ENCODE data around the gene P4HTM.
"Not testable (repeated sequence)": the region's sequence is repeated elsewhere in the genome, so short reads cannot be mapped to it uniquely, and the experiment has no call there.

P4HTM gene

GRCh38 chr3:49007068-49007770, 17.2 kb downstream of the P4HTM start, which contains the start of gene WDR6:
Gene WDR6 (plus strand): TSS chr3:49007391. CDS start chr3:49007432, 41 bp downstream.
- DNase-seq (ENCODE audit: low read depth in 3 of 3, low spot score in 1 of 3): peak; percentile 90 to 93 (median 91)

GRCh38 chr3:49007771-49008528, 17.9 kb downstream of the P4HTM start:
- DNase-seq (ENCODE audit: low read depth in 3 of 3, low spot score in 1 of 3): peak; percentile 75 to 87 (median 80)

GRCh38 chr3:49008627-49009026, 18.6 kb downstream of the P4HTM start:
- not testable (repeated sequence) for DNase-seq (ENCODE audit: low read depth in 3 of 3, low spot score in 1 of 3)

GRCh38 chr3:49009396-49009795, 19.4 kb downstream of the P4HTM start:
- DNase-seq (ENCODE audit: low read depth in 3 of 3, low spot score in 1 of 3): no peak

GRCh38 chr3:49012441-49013017, 22.5 kb downstream of the P4HTM start:
- no peak for DNase-seq (ENCODE audit: low read depth in 3 of 3, low spot score in 1 of 3)

GRCh38 chr3:49013113-49013737, 23.2 kb downstream of the P4HTM start:
- no peak for DNase-seq (ENCODE audit: low read depth in 3 of 3, low spot score in 1 of 3)

- no peak for DNase-seq (ENCODE audit: low read depth in 3 of 3, low spot score in 1 of 3)
These were observed 24.0 kb downstream of the P4HTM start for GRCh38 chr3:49013738-49014660.

- no peak for DNase-seq (ENCODE audit: low read depth in 3 of 3, low spot score in 1 of 3)
These were observed 25.0 kb downstream of the P4HTM start for GRCh38 chr3:49015072-49015471.

- no peak for DNase-seq (ENCODE audit: low read depth in 3 of 3, low spot score in 1 of 3)
These were observed 25.7 kb downstream of the P4HTM start for GRCh38 chr3:49015765-49016164.

GRCh38 chr3:49016414-49017228, 26.6 kb downstream of the P4HTM start:
- DNase-seq (ENCODE audit: low read depth in 3 of 3, low spot score in 1 of 3): no peak

- DNase-seq (ENCODE audit: low read depth in 3 of 3, low spot score in 1 of 3): no peak
These were observed 27.4 kb downstream of the P4HTM start for GRCh38 chr3:49017229-49017970.

- peak in 1 of 3 donors; percentile 43 for DNase-seq (ENCODE audit: low read depth in 3 of 3, low spot score in 1 of 3)
These were observed 28.1 kb downstream of the P4HTM start, which contains the start of gene DALRD3 for GRCh38 chr3:49017971-49018706. Gene DALRD3 (minus strand): TSS chr3:49018580. CDS start chr3:49018564, 16 bp downstream.

GRCh38 chr3:49018707-49019006, 28.6 kb downstream of the P4HTM start:
- no peak for DNase-seq (ENCODE audit: low read depth in 3 of 3, low spot score in 1 of 3)

- no peak for DNase-seq (ENCODE audit: low read depth in 3 of 3, low spot score in 1 of 3)
These were observed 29.9 kb downstream of the P4HTM start for GRCh38 chr3:49019941-49020329.

GRCh38 chr3:49020330-49021212, 30.5 kb downstream of the P4HTM start:
- no peak for DNase-seq (ENCODE audit: low read depth in 3 of 3, low spot score in 1 of 3)

- DNase-seq (ENCODE audit: low read depth in 3 of 3, low spot score in 1 of 3): peak; percentile 94 to 96 (median 95)
These were observed 31.3 kb downstream of the P4HTM start for GRCh38 chr3:49021213-49021812.
